NCI-H1436 (cell line): Measurements from ENCODE around the gene COPS9.

Experiments used
- DNase-seq: peaks from one replicate; lab custom pipeline; 2025; lab: John Stamatoyannopoulos, UW

Gene COPS9

GRCh38 chr2:240134466-240134865 is 1.6 kb downstream of the COPS9 start:
- DNase-seq = no peak

DNA sequence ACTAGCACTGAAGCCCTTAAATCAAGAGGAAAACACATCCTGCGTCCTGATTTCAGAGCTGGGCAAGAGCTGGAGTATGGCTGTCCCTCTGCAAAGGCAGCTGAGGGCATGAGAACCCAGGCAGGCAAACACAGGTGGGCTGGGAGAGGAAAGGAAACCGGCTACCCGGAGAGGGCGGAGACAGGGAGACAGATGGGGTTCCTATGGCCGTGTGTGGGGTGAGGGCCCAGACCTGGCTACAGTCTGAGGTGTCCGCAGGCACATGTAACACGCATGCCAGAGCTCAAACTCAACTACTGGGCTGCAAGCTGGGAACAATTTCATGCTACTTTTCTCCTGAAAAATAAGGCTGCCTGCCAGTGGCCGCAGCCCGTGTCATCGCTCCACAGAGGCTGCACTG is 2.7 kb downstream of the COPS9 start:
- no peak for DNase-seq

DNA sequence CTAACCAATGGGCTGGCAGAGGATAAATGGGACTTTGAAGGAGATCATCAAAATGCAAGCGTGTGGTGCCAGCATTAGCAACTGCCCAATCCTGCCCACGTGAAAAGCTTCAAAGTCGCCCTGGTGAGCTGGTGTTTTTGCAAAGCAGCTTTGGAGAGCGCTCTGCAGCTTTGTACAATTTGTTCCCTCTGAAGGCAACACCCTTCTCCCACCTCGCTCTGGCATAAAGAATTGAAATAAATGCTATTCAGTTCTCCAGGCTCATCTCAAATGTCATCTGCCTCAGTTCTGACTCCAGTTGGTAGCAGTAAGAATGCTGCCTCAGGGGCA is 3.5 kb downstream of the COPS9 start:
- DNase-seq = no peak

- no peak for DNase-seq
Measured at GRCh38 chr2:240131941-240132650, 4.0 kb downstream of the COPS9 start.

- no peak for DNase-seq
Measured at GRCh38 chr2:240131296-240131695, 4.8 kb downstream of the COPS9 start.

- no peak for DNase-seq
Measured at GRCh38 chr2:240130393-240131195, 5.5 kb downstream of the COPS9 start.

DNA sequence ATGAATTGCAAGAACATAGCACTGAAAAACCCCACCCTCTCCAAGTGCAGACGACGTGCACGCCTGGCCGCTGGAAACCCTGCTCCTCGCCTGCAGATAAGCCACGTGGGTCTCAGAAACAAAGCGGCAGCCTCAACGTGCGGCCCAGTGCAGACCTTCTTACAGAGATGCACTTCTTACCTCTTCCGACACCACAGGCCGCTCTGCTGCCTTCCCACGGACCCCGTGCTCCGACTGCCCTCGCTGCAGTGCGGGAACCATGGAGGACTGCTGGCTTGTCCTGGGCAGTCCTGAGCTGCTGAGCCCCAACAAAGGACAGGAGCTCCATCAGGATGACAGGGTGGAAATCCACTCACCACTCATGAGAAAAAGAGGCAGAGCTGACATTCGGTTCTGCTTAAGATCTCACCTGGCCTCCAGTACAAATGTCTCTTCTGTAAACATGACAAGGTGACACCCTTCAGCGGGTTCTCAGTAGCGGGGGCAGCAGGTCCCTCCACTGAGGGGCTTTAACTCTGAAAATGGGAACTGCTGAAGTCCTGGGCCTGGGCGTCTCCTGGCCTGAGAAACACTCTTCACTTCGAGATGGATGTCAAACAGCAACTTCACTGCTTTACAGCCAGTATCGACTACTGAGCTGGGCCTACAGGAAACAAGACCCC is 6.2 kb downstream of the COPS9 start:
- DNase-seq = no peak

GRCh38 chr2:240129311-240129710 is 6.8 kb downstream of the COPS9 start:
- no peak for DNase-seq

DNA sequence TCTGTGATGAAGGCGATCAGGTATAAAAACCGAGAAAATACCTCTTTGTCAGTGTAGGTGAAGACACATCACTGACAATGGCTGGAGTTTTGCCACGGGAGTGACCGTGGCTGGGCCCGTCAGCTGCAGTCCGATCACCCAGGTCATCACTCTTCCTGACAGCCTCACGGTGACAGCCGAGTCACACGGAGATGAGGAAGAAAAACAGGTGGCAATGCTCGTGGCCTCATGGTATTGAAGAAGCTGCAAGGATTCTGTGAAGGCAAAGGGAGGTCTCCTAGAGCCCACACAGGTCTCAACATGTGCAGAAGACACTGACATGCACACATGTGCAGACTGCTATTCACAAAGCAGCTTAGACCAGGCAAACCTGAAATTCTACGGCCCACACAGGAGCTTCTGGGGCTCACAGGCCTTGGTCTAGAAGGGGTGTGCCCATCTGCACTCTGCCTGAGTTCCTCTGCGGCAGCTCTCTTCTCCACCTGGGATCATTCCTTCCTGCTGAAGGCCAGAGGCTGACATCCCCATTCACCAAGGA is 7.4 kb downstream of the COPS9 start:
- no peak for DNase-seq

DNA sequence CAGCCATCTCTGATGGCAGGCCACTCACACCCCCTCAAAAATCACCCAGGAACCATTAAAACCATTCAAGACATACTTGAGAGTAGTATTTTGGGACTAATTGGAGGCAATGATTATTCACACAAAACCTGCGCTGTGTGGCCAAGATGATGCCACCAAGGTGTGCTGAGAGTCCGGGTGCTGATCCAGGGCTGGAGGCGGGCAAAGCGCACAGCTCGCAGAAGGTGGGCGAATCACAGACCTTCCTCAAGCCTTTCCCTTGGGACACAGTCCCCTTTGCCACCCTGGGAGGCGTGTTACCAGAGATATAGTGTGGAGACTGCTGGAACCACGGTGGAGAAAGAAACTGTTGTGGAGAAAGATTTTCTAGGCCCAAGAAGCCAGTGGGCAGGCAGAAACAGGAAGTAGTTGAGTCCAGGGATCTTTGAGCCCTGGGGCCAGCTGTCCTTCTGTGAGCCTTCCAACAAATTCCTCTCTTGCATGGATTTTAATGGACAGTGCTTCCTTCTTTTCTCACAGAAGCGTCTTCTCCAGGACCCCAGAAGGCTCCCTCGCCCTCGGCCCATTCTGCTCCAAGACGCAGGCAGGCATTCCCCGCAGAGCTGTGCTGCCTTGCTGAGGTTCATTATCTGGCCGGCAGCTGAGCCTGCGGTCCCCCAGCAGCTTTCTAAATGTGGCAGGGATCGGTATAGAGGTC is 8.0 kb downstream of the COPS9 start:
- DNase-seq = no peak

- DNase-seq = no peak
Measured at GRCh38 chr2:240127191-240127750, 8.8 kb downstream of the COPS9 start.

DNA sequence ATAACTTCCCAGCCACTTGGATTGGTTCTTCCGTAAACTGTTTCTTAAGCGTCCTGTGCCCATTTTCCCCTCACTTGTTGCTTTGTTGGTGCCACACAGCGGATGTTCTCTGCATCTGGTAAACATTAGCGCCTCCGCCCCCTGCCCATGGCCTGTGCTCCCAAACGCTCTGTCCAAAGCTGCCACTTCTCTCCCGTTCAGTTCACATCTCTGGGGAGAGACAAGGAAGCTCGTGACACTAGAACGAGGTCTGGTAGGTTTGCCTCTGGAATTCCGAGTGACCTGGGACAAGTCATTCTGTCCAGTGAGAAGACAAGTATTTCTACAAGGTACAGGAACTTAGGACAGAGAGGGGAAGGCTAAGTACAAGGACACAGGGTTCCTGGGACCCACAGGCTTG is 9.4 kb downstream of the COPS9 start:
- DNase-seq = no peak

GRCh38 chr2:240125742-240126141 is 10.4 kb downstream of the COPS9 start:
- no peak for DNase-seq

GRCh38 chr2:240124651-240125030 is 11.5 kb downstream of the COPS9 start:
- no peak for DNase-seq

- DNase-seq = no peak
Measured at GRCh38 chr2:240123821-240124650, 12.1 kb downstream of the COPS9 start.

DNA sequence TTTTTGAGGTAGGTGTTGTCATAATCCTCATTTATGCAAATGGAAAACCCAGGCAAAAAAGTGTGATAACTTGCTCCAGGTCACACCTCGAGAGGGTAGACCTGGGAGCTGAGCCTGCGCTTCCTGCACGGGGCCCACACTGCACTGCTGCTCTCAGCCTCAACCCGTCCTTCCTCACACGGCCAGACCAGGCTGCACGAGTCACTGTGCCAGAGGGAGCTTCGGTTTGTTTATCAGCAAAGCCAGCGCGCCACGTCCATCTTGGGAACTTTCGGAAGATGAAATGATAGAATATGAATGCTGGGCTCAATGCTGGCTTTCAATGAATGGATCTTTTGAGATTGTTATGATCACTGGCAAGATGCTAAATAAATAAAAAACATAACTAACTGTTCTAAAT is 14.4 kb downstream of the COPS9 start:
- no peak for DNase-seq

DNA sequence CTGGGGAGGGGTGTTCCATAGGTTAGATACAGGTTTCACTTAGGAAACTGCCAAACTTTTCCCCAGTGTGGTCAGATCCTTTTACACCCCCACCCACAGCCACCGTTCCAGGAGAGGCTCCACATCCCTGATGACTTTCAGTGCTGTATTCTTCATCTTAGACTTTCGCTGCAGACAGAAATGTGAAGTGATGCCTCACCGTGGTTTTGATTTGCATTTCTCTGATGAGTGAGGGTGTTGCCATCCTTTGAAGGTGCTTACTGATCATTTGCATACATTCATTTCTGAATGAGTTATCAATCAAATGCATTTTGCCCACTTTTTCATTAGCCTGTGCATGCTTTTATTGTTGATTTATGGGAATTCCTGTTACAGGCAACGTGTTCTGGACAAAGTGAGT is 14.9 kb downstream of the COPS9 start:
- DNase-seq = no peak

GRCh38 chr2:240114233-240114632 is 21.9 kb downstream of the COPS9 start:
- no peak for DNase-seq

GRCh38 chr2:240112914-240113690 is 23.0 kb downstream of the COPS9 start:
- no peak for DNase-seq

DNA sequence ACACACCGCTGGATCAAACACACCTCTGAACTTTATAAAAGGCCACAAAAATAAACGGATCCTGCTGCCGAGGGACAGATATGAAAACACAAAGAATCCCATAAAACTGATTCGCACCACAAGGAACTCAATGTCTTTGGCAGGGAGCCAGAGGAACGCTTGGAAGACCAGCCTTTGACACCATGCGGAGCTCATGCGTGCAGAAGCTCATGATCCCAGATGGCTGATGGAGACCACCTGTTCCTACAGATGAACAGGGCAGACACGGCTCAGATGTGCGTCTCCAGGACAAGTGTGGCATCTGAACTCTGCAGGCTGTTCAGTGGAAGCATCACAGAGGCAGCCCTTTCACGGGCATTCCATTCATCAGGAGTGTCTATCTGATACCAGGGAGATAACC is 24.9 kb downstream of the COPS9 start:
- DNase-seq = no peak
